AG20443 (cell line): ENCODE data around the gene HOXA9.
A peak's percentile ranks its signal among the peaks of the same experiment; 100 is the strongest.

ENCODE experiments used
- DNase-seq: peaks from one replicate; pipeline ENCODE4 v3.0.0; 2012; ENCODE audit warnings: low spot score, mixed read lengths

The HOXA9 gene

GRCh38 chr7:27124902-27125689 lies 40.2 kb downstream of the HOXA9 start:
- DNase-seq: no peak

DNA sequence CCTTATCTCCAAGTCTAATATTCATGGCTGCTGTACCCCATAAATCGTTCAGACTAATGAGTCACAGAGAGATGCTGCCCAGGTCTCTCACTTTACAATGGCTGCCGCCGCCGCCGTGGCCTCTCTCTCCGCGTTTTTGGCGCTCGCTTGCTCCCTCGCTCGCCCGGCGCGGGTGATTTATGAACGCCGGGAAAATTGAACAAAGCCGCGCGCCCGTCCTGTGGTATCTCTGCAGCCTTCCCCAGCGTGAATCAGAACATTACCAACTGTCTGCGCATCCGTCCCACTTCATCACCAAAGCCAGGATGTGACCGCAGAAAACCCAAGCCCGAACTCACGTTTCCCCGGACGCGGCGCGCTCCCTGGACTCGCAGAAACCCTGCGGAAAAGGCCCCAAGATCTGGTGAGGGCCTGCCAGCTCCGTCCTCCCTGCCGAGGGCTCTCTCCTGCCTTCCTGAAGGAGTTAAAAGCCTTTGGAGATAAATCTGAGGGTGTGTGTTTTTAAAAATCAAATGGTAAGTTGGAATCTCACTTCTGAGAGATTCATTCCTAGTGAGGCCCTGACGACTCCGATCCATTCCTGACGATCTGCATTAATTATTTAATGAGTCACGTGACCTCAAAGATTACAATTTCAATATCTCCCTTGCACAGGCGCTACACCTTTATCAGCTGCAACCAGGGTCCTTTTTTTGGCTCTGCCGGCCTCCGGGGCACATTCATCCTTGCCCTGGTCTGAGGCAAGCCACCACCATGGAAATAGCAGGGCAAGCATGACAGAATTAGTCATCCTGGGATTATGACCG lies 41.0 kb downstream of the HOXA9 start:
- no peak for DNase-seq

DNA sequence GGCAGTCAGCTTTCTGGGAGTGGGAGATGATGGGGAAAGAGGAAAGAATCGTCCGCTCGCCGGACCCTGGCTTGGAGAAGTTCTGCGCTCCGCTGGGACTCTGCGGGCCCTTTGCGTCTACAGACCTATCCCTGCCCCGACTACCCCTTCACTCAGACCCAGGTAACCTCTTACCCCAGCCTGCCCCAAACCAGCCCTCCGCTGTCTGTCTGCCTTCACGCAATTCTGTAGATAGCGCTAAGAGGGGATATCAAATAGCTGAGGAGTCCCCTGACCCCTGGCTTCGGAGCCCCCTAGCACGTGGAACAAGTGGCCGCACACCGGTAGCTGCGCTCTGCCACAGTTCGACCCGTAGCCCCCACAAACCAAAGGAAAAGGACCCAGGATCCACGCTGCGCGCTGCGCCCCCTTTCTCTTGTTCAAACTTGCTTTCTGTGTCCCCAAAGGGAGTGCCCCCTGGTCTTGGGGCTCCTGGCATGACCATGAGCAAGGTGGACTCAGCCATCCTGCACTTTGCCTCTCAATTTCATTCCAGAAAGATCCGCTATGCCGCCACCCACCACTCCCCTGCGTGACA lies 41.8 kb downstream of the HOXA9 start:
- DNase-seq: no peak

DNA sequence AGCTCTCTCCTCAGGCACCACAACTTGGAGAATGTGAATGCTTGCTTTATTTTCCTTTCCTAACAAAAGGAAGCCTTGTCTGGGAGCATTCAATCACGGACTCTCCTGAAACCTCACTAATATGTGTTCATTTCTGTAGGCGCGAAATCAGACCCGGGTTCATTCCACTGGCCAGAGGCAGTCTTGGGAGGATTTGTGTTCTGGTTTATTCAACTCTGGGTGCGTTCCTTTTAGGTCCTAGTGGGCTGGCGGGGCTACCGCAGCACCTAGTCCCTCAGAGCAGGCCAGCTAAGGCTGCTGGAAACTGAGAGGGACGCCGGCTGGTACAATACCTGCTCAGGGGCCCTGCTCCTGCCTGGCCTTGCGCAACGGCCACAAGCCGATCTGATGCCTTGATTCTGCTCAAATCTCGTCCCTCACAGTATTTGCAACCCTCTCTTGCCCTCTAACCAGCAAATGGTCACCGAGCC lies 42.3 kb downstream of the HOXA9 start:
- no peak for DNase-seq

DNA sequence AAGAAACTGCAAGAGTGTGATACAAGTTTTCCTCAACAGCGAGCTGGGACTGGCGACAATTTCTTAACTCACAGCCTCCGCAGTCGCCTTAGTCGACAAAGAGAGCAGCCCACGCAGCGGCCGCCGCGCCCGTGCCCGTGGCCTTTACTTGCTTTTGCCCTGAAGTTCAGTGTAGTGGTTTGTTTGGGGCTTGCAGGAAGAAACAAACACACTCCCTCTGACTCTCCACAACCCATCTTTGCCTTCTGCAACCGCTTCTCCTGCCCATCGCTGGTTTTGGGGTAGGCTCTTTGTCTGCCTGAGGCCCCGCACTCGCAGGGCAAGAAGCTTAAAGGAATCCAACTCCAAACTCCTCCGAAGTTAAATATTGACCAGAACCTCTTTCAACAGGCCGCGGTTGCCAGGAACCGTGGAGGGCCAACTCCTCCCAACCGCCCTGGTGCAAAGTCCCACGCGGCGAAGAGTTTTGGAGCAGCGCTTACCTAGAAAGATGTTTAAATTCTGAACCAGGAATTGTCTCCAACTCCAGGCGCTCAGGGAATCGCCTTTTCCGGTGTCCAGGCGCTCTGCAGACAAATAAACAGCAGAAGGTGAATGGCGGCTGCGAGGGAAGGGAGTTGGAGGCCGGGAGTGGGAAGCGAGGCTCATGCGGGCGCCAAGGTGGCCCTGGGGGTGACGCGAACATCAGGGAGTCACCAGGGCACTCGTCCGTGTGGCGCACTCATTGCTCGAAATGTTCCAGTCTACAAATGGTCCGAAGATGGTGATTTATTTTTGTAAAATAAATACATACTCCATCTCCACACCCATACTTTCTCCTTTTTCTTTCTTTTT lies 43.0 kb downstream of the HOXA9 start:
- no peak for DNase-seq

DNA sequence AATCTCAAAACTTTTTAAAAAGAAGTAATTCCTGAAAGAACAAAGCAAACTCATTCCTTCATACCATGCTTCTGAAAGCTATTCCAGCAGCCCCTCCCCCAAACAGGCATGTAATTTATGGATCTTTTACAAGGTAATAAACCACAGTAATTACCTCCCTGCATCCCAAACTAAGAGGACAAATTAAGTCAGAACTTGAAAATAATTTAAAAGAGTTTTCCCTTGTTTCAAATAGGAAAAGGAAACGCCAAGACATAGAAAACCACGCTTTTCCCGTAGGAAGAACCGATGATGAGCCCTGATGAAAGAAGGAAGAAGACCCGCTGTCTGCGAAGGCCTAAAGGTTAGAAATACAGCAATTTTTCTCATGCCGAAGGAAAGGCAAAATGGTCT lies 43.7 kb downstream of the HOXA9 start:
- no peak for DNase-seq

- DNase-seq: no peak
Measured at GRCh38 chr7:27119412-27119911, 45.9 kb downstream of the HOXA9 start.

GRCh38 chr7:27118580-27118979 lies 46.8 kb downstream of the HOXA9 start:
- DNase-seq: no peak

DNA sequence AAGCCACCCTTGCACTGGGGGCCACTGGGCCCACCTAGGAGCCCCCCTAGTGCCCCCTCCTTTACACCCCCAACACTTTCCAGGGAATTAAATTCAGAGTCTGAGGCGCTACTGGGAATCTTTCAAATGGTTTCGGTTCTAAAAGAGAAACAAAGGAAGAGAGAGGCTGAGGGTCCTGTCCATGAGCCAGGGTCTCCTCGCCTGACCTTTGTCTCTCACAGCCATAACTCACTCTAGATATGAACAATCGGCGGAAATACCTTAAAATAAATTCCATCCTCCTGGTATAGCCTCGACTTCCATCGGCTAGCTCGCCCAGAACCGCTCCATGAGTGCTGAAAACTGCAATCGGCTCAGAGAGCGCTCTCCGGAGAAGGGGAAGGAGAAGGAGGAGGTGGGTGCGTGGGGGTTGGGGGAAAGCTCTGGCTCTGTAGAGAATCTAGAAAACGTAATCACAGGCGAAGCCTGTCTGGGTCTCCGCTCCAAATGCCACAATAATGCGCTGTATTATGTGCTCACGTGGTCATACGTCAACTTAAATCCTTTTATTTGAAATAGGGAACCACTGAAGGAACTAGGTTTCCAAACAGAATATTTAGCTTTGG lies 47.3 kb downstream of the HOXA9 start:
- DNase-seq: no peak

GRCh38 chr7:27116962-27117886 lies 48.1 kb downstream of the HOXA9 start:
- no peak for DNase-seq

- no peak for DNase-seq
Measured at GRCh38 chr7:27116031-27116961, 49.0 kb downstream of the HOXA9 start.

- no peak for DNase-seq
Measured at GRCh38 chr7:27115221-27116026, 49.9 kb downstream of the HOXA9 start.

GRCh38 chr7:27114881-27115220 lies 50.5 kb downstream of the HOXA9 start:
- no peak for DNase-seq

GRCh38 chr7:27113991-27114769 lies 51.2 kb downstream of the HOXA9 start:
- DNase-seq: peak; percentile 59

DNA sequence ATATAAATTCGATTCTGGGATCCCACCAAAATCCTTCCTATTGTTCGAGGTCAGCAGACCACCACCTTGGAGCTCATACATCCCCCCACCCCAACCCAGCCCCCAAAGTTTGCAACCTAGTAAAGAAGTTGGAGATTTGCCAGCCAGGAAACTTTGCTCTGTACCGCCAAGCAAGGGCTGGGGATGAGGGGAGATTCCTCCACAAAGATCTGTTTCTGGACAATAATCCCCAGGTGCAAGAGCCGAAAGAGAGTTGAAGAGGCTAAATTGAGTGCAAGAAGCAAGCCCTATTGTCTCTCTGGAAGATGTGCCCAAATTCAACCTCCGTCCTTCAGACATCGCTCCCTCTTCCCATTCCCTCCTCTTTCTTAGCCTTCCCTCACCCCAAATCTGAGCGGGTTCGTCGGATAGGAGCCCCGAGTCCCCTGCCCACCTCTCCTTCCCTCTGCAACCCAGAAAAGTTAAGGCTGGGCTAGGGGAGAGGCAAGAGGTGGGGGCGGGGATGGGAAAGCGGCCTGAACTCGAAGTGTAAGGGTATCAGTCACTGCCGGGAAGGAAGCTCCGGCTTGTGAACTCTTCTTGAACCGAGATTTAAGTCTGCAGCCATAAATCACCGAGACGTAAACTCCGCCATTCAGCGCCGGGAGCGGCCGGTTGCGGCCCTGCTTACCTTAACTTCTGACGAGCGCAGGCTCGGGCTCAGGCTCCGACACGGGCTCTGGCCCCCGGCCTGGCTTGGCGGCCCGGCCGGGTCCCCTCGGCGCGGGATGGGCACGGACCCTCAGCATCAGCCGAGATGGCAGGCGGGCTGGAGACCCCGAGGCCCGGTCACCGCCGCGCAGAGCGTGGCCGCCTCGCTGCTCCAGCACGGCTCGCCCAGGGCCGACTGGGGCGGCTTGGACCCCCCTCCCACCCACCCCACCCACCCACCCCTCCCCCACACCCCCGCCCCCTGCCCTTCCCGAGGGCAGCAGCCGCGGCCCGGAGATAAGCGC lies 52.1 kb downstream of the HOXA9 start:
- peak; percentile 38 for DNase-seq
